ENCODE data around the gene TXNDC15. TPM values are rescaled to one million over a fixed set of nuclear protein-coding genes. Genes with fewer than 3 reads are reported as not detected.
A peak's percentile ranks its signal among the peaks of the same experiment; 100 is the strongest.
"Not testable (repeated sequence)": the region's sequence is repeated elsewhere in the genome, so short reads cannot be mapped to it uniquely, and the experiment has no call there.

The TXNDC15 gene
- total and polyA plus RNA-seq, 2 donors from 2014 or later, result 78.0 to 87.3 TPM

GRCh38 chr5:134833340-134834032 lies 40.7 kb upstream of the TXNDC15 start:
- DNase-seq (no peak), FAIRE-seq (no peak)
- Histone ChIP-seq H3K27me3 (ENCODE audit: control insufficient read depth, insufficient read depth, low read length) (no peaks in the 10 kb centered on the region), H3K36me3 (ENCODE audit: control insufficient read depth in 2 of 3, insufficient read depth in 3 of 3, low read length in 3 of 3) (peaks cover 0 to 4% (median 2%) of the 10 kb centered on the region in 3 donors), H3K27ac (ENCODE audit: low read depth in 2 of 2, low read length in 2 of 2) (no peak overlapping the region), H3K4me3 (ENCODE audit: low read length in 3 of 3) (no peak overlapping the region), H3K9ac (ENCODE audit: low read length in 3 of 3) (no peak overlapping the region), H3K9me3 (ENCODE audit: control insufficient read depth in 2 of 3, insufficient read depth in 1 of 3, low read length in 3 of 3) (no peaks in the 10 kb centered on the region), H3K4me1 (ENCODE audit: control insufficient read depth in 2 of 3, insufficient read depth in 2 of 3, low read depth in 1 of 3, low read length in 3 of 3) (peaks cover 0 to 3% (median 0%) of the 10 kb centered on the region in 3 donors)
- TF ChIP-seq, protein P1, sequence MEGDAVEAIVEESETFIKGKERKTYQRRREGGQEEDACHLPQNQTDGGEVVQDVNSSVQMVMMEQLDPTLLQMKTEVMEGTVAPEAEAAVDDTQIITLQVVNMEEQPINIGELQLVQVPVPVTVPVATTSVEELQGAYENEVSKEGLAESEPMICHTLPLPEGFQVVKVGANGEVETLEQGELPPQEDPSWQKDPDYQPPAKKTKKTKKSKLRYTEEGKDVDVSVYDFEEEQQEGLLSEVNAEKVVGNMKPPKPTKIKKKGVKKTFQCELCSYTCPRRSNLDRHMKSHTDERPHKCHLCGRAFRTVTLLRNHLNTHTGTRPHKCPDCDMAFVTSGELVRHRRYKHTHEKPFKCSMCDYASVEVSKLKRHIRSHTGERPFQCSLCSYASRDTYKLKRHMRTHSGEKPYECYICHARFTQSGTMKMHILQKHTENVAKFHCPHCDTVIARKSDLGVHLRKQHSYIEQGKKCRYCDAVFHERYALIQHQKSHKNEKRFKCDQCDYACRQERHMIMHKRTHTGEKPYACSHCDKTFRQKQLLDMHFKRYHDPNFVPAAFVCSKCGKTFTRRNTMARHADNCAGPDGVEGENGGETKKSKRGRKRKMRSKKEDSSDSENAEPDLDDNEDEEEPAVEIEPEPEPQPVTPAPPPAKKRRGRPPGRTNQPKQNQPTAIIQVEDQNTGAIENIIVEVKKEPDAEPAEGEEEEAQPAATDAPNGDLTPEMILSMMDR (IDR thresholded peaks at IDR 0.05; ENCODE audit: borderline replicate concordance, extremely low read depth, insufficient read depth), result no peak
- intact Hi-C loops (cut with DNase I), result no loop called here

DNA sequence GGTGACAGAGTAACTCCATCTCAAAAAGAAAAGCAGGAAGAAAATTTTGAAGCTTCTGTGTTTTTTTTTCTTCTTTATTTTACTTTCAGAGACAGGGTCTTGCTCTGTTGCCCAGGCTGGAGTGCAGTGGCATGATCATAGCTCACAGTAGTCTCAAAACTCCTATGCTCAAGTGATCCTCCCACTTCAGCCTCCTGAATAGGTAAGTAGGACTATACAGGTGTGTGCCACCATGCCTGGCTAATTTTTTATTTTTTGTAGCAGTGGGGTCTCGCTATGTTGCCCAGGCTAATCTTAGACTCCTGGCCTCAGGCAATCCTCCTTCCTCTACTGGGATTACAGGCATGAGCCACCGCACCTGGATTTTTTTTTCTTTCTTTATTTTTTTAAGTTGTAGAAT lies 38.5 kb upstream of the TXNDC15 start:
- Histone ChIP-seq H3K9me3 (ENCODE audit: control insufficient read depth in 2 of 3, insufficient read depth in 1 of 3, low read length in 3 of 3) (no peaks in the 10 kb centered on the region), H3K4me3 (ENCODE audit: low read length in 3 of 3) (no peak overlapping the region), H3K27me3 (ENCODE audit: control insufficient read depth, insufficient read depth, low read length) (no peaks in the 10 kb centered on the region), H3K9ac (ENCODE audit: low read length in 3 of 3) (no peak overlapping the region), H3K36me3 (ENCODE audit: control insufficient read depth in 2 of 3, insufficient read depth in 3 of 3, low read length in 3 of 3) (peaks cover 0 to 5% (median 0%) of the 10 kb centered on the region in 3 donors), H3K27ac (ENCODE audit: low read depth in 2 of 2, low read length in 2 of 2) (no peak overlapping the region), H3K4me1 (ENCODE audit: control insufficient read depth in 2 of 3, insufficient read depth in 2 of 3, low read depth in 1 of 3, low read length in 3 of 3) (peaks cover 0 to 3% (median 0%) of the 10 kb centered on the region in 3 donors)
- TF ChIP-seq, protein P1 (IDR thresholded peaks at IDR 0.05; ENCODE audit: borderline replicate concordance, extremely low read depth, insufficient read depth), result no peak
- intact Hi-C loops (cut with DNase I), result no loop called here
- DNase-seq (no peak), FAIRE-seq (no peak)

- Histone ChIP-seq H3K9ac (ENCODE audit: low read length in 3 of 3) (no peak overlapping the region), H3K27me3 (ENCODE audit: control insufficient read depth, insufficient read depth, low read length) (no peaks in the 10 kb centered on the region), H3K27ac (ENCODE audit: low read depth in 2 of 2, low read length in 2 of 2) (peak overlapping the region in 1 of 2 donors; percentile 56), H3K4me1 (ENCODE audit: control insufficient read depth in 2 of 3, insufficient read depth in 2 of 3, low read depth in 1 of 3, low read length in 3 of 3) (peaks cover 0 to 3% (median 0%) of the 10 kb centered on the region in 3 donors), H3K36me3 (ENCODE audit: control insufficient read depth in 2 of 3, insufficient read depth in 3 of 3, low read length in 3 of 3) (peaks cover 0 to 5% (median 0%) of the 10 kb centered on the region in 3 donors), H3K9me3 (ENCODE audit: control insufficient read depth in 2 of 3, insufficient read depth in 1 of 3, low read length in 3 of 3) (no peaks in the 10 kb centered on the region), H3K4me3 (ENCODE audit: low read length in 3 of 3) (no peak overlapping the region)
- DNase-seq, result no peak
- no peak for FAIRE-seq
- intact Hi-C loops (cut with DNase I), result no loop called here
- TF ChIP-seq, protein P1 (IDR thresholded peaks at IDR 0.05; ENCODE audit: borderline replicate concordance, extremely low read depth, insufficient read depth), result no peak
These were observed 36.5 kb upstream of the TXNDC15 start for GRCh38 chr5:134837530-134838181.

GRCh38 chr5:134838361-134838760 lies 35.8 kb upstream of the TXNDC15 start:
- FAIRE-seq; H3K9ac ChIP-seq (ENCODE audit: low read length in 3 of 3); intact Hi-C loops (cut with DNase I): not testable (repeated sequence)

More at GRCh38 chr5:134838361-134838760, 35.8 kb upstream of the TXNDC15 start:
- H3K4me1 ChIP-seq (ENCODE audit: control insufficient read depth in 2 of 3, insufficient read depth in 2 of 3, low read depth in 1 of 3, low read length in 3 of 3); H3K27ac ChIP-seq (ENCODE audit: low read depth in 2 of 2, low read length in 2 of 2); DNase-seq; H3K36me3 ChIP-seq (ENCODE audit: control insufficient read depth in 2 of 3, insufficient read depth in 3 of 3, low read length in 3 of 3); H3K4me3 ChIP-seq (ENCODE audit: low read length in 3 of 3); H3K9me3 ChIP-seq (ENCODE audit: control insufficient read depth in 2 of 3, insufficient read depth in 1 of 3, low read length in 3 of 3); H3K27me3 ChIP-seq (ENCODE audit: control insufficient read depth, insufficient read depth, low read length): not testable (repeated sequence)

Data from kidney (tissue), 14 donors.